ENCODE measurements around the gene ESRRA. TPM values are rescaled to one million over a fixed set of nuclear protein-coding genes. Genes with fewer than 3 reads are reported as not detected.

The ESRRA gene
- total and polyA plus RNA-seq, 9 of the 15 experiments (the other 6 are each of a cell fraction or from before 2014, with no cell fraction given), result 0.27 to 89.7 (median 23.7) TPM

GRCh38 chr11:64304316-64305072, 830 bp upstream of the ESRRA start:
- H3K4me1 ChIP-seq (replicated peaks in 1 of 2; ENCODE audit: control insufficient read depth in 2 of 2, insufficient read depth in 2 of 2, low read length in 2 of 2), result peaks cover 32 to 53% of the 10 kb centered on the region in 2 experiments
- ChIA-PET CTCF (ENCODE audit: low intra/inter-chr PET ratio) (interaction anchor here (1.4 kb wide), 1 partner anchor 100 kb away, joined by 10 read pairs; no protein-coding TSS in a partner anchor), POLR2A (interaction anchor here (0.5 to 5.8 kb wide), 18 partner anchors 13 to 1195 kb away, joined by 3 to 68 read pairs (median 4); partner anchors contain the start of genes BAD, FERMT3, NUDT22 and PPP1R14B)
- intact Hi-C loops (cut with micrococcal nuclease), result loop anchor here (1.0 to 10.0 kb wide), 6 partner anchors 34 to 470 kb away; partner anchors contain the start of genes FKBP2, MARK2, PPP1R14B and STIP1
- TSS peak; percentile 97 for BruUV-seq (replicated peaks)
- H3K4me2 ChIP-seq (ENCODE audit: insufficient read depth, low read length), result peak overlapping the region; percentile 93
- DNase-seq (ENCODE audit: extremely low read depth in 1 of 4, low spot score in 3 of 4), result peak; percentile 64 to 95 (median 76)
- ATAC-seq, result peak; percentile 69
- peaks cover 22% of the 10 kb centered on the region; the same call in 2 of the 3 replicates for H3K36me3 ChIP-seq (ENCODE audit: control insufficient read depth, insufficient read depth, low read length)
- H3K79me2 ChIP-seq (ENCODE audit: control insufficient read depth, insufficient read depth, low read length), result peaks cover 37% of the 10 kb centered on the region
- H3K27ac ChIP-seq (ENCODE audit: extremely low read depth, low read depth, low read length), result peak overlapping the region; percentile 100
- peaks cover 5% of the 10 kb centered on the region for H3K9me1 ChIP-seq (ENCODE audit: control insufficient read depth, insufficient read depth, low read length)
- in situ Hi-C loops (cut with MboI), result no loop called here
- 1% methylated on average over 45 of the region's 46 CpGs for WGBS (ENCODE audit: insufficient coverage, low coverage, missing lambda C conversion rate)
- H4K20me1 ChIP-seq (replicated peaks; ENCODE audit: control insufficient read depth, insufficient read depth, low read length), result no peaks in the 10 kb centered on the region; the same call in 1 of the 2 replicates
- no peaks in the 10 kb centered on the region for H3K27me3 ChIP-seq (ENCODE audit: control insufficient read depth in 2 of 2, insufficient read depth in 2 of 2, low read length in 2 of 2)
- H2AFZ ChIP-seq (ENCODE audit: low read depth, low read length), result peak overlapping the region; percentile 93
- H3K4me3 ChIP-seq, result peak overlapping the region; percentile 72
- H3K9ac ChIP-seq (ENCODE audit: insufficient read depth in 1 of 2, low read depth in 2 of 2, low read length in 2 of 2), result peak overlapping the region; percentile 94 to 100
- H3K9me3 ChIP-seq (replicated peaks; ENCODE audit: control insufficient read depth, insufficient read depth, low read depth, low read length), result no peaks in the 10 kb centered on the region
- FAIRE-seq, result no peak
- TF ChIP-seq DMBX1 (CRISPR knock-in tag; IDR thresholded peaks at IDR 0.05; ENCODE audit: borderline replicate concordance), result no peak
- TF ChIP-seq TEAD4 (IDR thresholded peaks at IDR 0.05; ENCODE audit: low read length), result no peak
- TF ChIP-seq TEAD4 (CRISPR knock-in tag; IDR thresholded peaks at IDR 0.05; ENCODE audit: borderline replicate concordance), result no peak
- no peak for TF ChIP-seq ASH1L (IDR thresholded peaks at IDR 0.05; ENCODE audit: borderline replicate concordance, low read depth, partially characterized antibody)
- 0 out of 2 replicates have a peak, but pooled peaks have one; percentile 22 for TF ChIP-seq GTF2F1 (IDR thresholded peaks at IDR 0.05; ENCODE audit: low read depth, low read length)
- TF ChIP-seq KLF1 (tag; IDR thresholded peaks at IDR 0.05), result peak; percentile 67; the same call in 1 of the 2 replicates
- TF ChIP-seq CBFA2T3 (IDR thresholded peaks at IDR 0.05), result no peak
- no peak; a peak in 1 of 4 replicates for TF ChIP-seq FOXA3 (CRISPR knock-in tag; conservative IDR thresholded peaks at IDR 0.05 in 1 of 2, IDR thresholded peaks at IDR 0.05 in 1 of 2)
- TF ChIP-seq HNRNPH1 (optimal IDR thresholded peaks at IDR 0.05; ENCODE audit: low read depth, low read length), result no peak
- TF ChIP-seq PTBP1 (IDR thresholded peaks at IDR 0.05; ENCODE audit: low read depth, low read length), result no peak
- TF ChIP-seq ZNF696 (CRISPR knock-in tag; conservative IDR thresholded peaks at IDR 0.05), result no peak
- no peak for TF ChIP-seq HSF4 (CRISPR knock-in tag; IDR thresholded peaks at IDR 0.05; ENCODE audit: borderline replicate concordance)
- TF ChIP-seq WHSC1 (IDR thresholded peaks at IDR 0.05; ENCODE audit: low read length), result no peak
- TF ChIP-seq ZNF655 (CRISPR knock-in tag; IDR thresholded peaks at IDR 0.05), result no peak
- TF ChIP-seq HOXB6 (CRISPR knock-in tag; IDR thresholded peaks at IDR 0.05; ENCODE audit: borderline replicate concordance), result no peak
- no peak for TF ChIP-seq CCAR2 (IDR thresholded peaks at IDR 0.05; ENCODE audit: low read depth, low read length)
- TF ChIP-seq TBP (optimal IDR thresholded peaks at IDR 0.05; ENCODE audit: low read depth, low read length), result peak; percentile 36
- peak in 1 of 3 experiments; percentile 7 for TF ChIP-seq YY1 (IDR thresholded peaks at IDR 0.05; ENCODE audit: borderline replicate concordance in 1 of 3, control insufficient read depth in 1 of 3, extremely low read depth in 1 of 3, insufficient read depth in 3 of 3, insufficient read length in 1 of 3, insufficient replicate concordance in 2 of 3, low read depth in 1 of 3, low read length in 2 of 3)
- TF ChIP-seq ZNF3 (CRISPR knock-in tag; IDR thresholded peaks at IDR 0.05), result no peak
- no peak for TF ChIP-seq ZNF197 (CRISPR knock-in tag; IDR thresholded peaks at IDR 0.05; ENCODE audit: low read depth)
- TF ChIP-seq ZEB2 (IDR thresholded peaks at IDR 0.05), result no peak
- no peak for TF ChIP-seq SIRT6 (IDR thresholded peaks at IDR 0.05; ENCODE audit: low read depth, low read length)
